ENCODE measurements around the gene EMC8.

EMC8 gene

DNA sequence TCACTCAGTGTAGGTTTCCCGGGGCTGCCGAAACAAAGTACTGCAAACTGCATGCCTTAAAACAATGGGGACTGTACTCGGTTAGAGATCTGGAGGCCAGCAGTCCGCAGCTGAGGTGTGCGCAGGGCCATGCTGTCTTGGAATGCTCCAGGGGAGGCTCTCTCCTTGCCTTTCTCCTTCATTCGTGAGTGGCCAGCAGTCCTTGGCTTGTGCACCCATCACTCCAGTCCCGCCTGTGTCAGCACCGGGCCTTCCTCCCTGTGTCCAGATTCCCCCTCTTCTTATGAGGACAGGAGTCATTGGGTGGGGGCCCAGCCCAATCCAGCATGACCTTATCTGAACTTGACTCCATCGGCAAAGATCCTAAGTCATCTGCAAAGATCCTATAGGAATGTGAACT, 43.5 kb upstream of the EMC8 start:
- H3K4me3 ChIP-seq (ENCODE audit: low read depth, low read length): no peak overlapping the region
- no peaks in the 10 kb centered on the region for H3K9me3 ChIP-seq (ENCODE audit: control insufficient read depth, insufficient read depth, low read depth, low read length)
- H3K36me3 ChIP-seq (ENCODE audit: control insufficient read depth in 2 of 2, insufficient read depth in 1 of 2, low read length in 2 of 2): no peaks in the 10 kb centered on the region
- H3K4me1 ChIP-seq (ENCODE audit: control insufficient read depth, insufficient read depth, low read length): no peaks in the 10 kb centered on the region; the same call in 1 of the 2 replicates
- CTCF ChIA-PET: interaction anchor here (1.5 kb wide), 1 partner anchor 21 kb away, joined by 6 read pairs; no protein-coding TSS in a partner anchor
- TF ChIP-seq ZNF138 (tag by site-specific recombination; IDR thresholded peaks at IDR 0.05; ENCODE audit: borderline replicate concordance) (no peak), ZNF626 (tag by site-specific recombination; IDR thresholded peaks at IDR 0.05) (no peak), ZNF239 (tag by site-specific recombination; IDR thresholded peaks at IDR 0.05) (no peak), ZNF221 (tag by site-specific recombination; IDR thresholded peaks at IDR 0.05; ENCODE audit: borderline replicate concordance) (no peak), ZSCAN16 (tag by site-specific recombination; IDR thresholded peaks at IDR 0.05) (no peak), ZNF140 (tag by site-specific recombination; IDR thresholded peaks at IDR 0.05) (no peak), ZNF514 (tag by site-specific recombination; IDR thresholded peaks at IDR 0.05) (no peak)
- TF ChIP-seq, protein P1, sequence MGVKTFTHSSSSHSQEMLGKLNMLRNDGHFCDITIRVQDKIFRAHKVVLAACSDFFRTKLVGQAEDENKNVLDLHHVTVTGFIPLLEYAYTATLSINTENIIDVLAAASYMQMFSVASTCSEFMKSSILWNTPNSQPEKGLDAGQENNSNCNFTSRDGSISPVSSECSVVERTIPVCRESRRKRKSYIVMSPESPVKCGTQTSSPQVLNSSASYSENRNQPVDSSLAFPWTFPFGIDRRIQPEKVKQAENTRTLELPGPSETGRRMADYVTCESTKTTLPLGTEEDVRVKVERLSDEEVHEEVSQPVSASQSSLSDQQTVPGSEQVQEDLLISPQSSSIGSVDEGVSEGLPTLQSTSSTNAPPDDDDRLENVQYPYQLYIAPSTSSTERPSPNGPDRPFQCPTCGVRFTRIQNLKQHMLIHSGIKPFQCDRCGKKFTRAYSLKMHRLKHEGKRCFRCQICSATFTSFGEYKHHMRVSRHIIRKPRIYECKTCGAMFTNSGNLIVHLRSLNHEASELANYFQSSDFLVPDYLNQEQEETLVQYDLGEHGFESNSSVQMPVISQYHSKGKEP (tag by site-specific recombination; IDR thresholded peaks at IDR 0.05): no peak
- TF ChIP-seq, protein P2, sequence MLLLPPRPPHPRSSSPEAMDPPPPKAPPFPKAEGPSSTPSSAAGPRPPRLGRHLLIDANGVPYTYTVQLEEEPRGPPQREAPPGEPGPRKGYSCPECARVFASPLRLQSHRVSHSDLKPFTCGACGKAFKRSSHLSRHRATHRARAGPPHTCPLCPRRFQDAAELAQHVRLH (tag by site-specific recombination; IDR thresholded peaks at IDR 0.05): no peak
- TF ChIP-seq, protein P3, sequence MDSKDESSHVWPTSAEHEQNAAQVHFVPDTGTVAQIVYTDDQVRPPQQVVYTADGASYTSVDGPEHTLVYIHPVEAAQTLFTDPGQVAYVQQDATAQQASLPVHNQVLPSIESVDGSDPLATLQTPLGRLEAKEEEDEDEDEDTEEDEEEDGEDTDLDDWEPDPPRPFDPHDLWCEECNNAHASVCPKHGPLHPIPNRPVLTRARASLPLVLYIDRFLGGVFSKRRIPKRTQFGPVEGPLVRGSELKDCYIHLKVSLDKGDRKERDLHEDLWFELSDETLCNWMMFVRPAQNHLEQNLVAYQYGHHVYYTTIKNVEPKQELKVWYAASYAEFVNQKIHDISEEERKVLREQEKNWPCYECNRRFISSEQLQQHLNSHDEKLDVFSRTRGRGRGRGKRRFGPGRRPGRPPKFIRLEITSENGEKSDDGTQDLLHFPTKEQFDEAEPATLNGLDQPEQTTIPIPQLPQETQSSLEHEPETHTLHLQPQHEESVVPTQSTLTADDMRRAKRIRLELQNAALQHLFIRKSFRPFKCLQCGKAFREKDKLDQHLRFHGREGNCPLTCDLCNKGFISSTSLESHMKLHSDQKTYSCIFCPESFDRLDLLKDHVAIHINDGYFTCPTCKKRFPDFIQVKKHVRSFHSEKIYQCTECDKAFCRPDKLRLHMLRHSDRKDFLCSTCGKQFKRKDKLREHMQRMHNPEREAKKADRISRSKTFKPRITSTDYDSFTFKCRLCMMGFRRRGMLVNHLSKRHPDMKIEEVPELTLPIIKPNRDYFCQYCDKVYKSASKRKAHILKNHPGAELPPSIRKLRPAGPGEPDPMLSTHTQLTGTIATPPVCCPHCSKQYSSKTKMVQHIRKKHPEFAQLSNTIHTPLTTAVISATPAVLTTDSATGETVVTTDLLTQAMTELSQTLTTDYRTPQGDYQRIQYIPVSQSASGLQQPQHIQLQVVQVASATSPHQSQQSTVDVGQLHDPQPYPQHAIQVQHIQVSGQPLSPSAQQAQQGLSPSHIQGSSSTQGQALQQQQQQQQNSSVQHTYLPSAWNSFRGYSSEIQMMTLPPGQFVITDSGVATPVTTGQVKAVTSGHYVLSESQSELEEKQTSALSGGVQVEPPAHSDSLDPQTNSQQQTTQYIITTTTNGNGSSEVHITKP (tag by site-specific recombination; IDR thresholded peaks at IDR 0.05): no peak
- no peak overlapping the region for H3K27ac ChIP-seq (ENCODE audit: extremely low read depth, low read depth, low read length)
- POLR2A ChIA-PET: no interaction called here

DNA sequence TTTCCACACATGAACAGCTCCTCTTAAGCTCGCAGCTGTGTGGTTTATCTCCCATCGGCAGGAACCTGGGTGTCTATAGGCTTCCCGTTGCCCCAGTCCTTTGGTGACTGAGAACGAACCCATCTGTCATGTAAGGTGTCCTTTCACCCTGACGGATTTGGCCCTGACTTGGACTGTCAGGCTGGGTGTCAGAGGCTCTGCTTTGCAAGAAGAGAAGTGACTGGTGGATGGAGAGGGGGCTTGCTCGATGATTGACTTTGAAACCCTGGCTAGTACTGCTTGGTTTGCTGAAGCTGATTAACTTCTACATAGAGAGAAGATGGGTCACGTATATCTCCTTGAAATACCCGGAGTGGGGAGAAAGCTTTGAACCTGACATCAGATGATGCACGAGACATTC, 43.1 kb upstream of the EMC8 start:
- no peak overlapping the region for H3K4me3 ChIP-seq (ENCODE audit: low read depth, low read length)
- no peaks in the 10 kb centered on the region for H3K9me3 ChIP-seq (ENCODE audit: control insufficient read depth, insufficient read depth, low read depth, low read length)
- ChIA-PET CTCF (interaction anchor here (1.4 to 1.5 kb wide), 2 partner anchors 21 to 23 kb away, joined by 3 to 6 read pairs; no protein-coding TSS in a partner anchor), POLR2A (no interaction called here)
- no peaks in the 10 kb centered on the region; the same call in 1 of the 2 replicates for H3K4me1 ChIP-seq (ENCODE audit: control insufficient read depth, insufficient read depth, low read length)
- no peaks in the 10 kb centered on the region for H3K36me3 ChIP-seq (ENCODE audit: control insufficient read depth in 2 of 2, insufficient read depth in 1 of 2, low read length in 2 of 2)
- no peak overlapping the region for H3K27ac ChIP-seq (ENCODE audit: extremely low read depth, low read depth, low read length)
- TF ChIP-seq ZFP37 (tag by site-specific recombination; IDR thresholded peaks at IDR 0.05) (no peak), ZBTB1 (tag by site-specific recombination; IDR thresholded peaks at IDR 0.05) (no peak), ZNF175 (tag by site-specific recombination; IDR thresholded peaks at IDR 0.05) (no peak), REPIN1 (tag by site-specific recombination; IDR thresholded peaks at IDR 0.05; ENCODE audit: low read depth) (no peak), ZNF19 (tag by site-specific recombination; IDR thresholded peaks at IDR 0.05; ENCODE audit: low read depth) (no peak), ZNF391 (tag by site-specific recombination; IDR thresholded peaks at IDR 0.05; ENCODE audit: borderline replicate concordance, low read depth) (no peak), ZNF211 (tag by site-specific recombination; IDR thresholded peaks at IDR 0.05; ENCODE audit: low read depth) (no peak), GFI1B (tag by site-specific recombination; IDR thresholded peaks at IDR 0.05) (no peak), ZNF433 (tag by site-specific recombination; IDR thresholded peaks at IDR 0.05; ENCODE audit: low read depth) (no peak), ZNF112 (tag by site-specific recombination; IDR thresholded peaks at IDR 0.05) (no peak)
- TF ChIP-seq, protein P4, sequence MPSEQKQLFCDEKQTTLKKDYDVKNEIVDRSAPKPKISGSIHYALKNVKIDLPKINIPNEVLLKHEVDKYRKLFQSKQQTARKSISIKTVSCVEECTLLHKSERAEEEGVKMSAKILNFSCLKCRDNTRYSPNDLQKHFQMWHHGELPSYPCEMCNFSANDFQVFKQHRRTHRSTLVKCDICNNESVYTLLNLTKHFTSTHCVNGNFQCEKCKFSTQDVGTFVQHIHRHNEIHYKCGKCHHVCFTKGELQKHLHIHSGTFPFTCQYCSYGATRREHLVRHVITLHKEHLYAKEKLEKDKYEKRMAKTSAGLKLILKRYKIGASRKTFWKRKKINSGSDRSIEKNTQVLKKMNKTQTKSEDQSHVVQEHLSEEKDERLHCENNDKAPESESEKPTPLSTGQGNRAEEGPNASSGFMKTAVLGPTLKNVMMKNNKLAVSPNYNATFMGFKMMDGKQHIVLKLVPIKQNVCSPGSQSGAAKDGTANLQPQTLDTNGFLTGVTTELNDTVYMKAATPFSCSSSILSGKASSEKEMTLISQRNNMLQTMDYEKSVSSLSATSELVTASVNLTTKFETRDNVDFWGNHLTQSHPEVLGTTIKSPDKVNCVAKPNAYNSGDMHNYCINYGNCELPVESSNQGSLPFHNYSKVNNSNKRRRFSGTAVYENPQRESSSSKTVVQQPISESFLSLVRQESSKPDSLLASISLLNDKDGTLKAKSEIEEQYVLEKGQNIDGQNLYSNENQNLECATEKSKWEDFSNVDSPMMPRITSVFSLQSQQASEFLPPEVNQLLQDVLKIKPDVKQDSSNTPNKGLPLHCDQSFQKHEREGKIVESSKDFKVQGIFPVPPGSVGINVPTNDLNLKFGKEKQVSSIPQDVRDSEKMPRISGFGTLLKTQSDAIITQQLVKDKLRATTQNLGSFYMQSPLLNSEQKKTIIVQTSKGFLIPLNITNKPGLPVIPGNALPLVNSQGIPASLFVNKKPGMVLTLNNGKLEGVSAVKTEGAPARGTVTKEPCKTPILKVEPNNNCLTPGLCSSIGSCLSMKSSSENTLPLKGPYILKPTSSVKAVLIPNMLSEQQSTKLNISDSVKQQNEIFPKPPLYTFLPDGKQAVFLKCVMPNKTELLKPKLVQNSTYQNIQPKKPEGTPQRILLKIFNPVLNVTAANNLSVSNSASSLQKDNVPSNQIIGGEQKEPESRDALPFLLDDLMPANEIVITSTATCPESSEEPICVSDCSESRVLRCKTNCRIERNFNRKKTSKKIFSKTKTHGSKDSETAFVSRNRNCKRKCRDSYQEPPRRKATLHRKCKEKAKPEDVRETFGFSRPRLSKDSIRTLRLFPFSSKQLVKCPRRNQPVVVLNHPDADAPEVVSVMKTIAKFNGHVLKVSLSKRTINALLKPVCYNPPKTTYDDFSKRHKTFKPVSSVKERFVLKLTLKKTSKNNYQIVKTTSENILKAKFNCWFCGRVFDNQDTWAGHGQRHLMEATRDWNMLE (tag by site-specific recombination; conservative IDR thresholded peaks at IDR 0.05; ENCODE audit: low read depth): no peak
- TF ChIP-seq, protein P5, sequence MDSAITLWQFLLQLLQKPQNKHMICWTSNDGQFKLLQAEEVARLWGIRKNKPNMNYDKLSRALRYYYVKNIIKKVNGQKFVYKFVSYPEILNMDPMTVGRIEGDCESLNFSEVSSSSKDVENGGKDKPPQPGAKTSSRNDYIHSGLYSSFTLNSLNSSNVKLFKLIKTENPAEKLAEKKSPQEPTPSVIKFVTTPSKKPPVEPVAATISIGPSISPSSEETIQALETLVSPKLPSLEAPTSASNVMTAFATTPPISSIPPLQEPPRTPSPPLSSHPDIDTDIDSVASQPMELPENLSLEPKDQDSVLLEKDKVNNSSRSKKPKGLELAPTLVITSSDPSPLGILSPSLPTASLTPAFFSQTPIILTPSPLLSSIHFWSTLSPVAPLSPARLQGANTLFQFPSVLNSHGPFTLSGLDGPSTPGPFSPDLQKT (IDR thresholded peaks at IDR 0.05; ENCODE audit: borderline replicate concordance, low read depth, low read length): no peak
- TF ChIP-seq, protein P6, sequence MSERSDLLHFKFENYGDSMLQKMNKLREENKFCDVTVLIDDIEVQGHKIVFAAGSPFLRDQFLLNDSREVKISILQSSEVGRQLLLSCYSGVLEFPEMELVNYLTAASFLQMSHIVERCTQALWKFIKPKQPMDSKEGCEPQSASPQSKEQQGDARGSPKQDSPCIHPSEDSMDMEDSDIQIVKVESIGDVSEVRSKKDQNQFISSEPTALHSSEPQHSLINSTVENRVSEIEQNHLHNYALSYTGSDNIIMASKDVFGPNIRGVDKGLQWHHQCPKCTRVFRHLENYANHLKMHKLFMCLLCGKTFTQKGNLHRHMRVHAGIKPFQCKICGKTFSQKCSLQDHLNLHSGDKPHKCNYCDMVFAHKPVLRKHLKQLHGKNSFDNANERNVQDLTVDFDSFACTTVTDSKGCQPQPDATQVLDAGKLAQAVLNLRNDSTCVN (tag by site-specific recombination; optimal IDR thresholded peaks at IDR 0.05): no peak

All from HEK293 (cell line).